ENCODE results near the gene INKA2.

DNA sequence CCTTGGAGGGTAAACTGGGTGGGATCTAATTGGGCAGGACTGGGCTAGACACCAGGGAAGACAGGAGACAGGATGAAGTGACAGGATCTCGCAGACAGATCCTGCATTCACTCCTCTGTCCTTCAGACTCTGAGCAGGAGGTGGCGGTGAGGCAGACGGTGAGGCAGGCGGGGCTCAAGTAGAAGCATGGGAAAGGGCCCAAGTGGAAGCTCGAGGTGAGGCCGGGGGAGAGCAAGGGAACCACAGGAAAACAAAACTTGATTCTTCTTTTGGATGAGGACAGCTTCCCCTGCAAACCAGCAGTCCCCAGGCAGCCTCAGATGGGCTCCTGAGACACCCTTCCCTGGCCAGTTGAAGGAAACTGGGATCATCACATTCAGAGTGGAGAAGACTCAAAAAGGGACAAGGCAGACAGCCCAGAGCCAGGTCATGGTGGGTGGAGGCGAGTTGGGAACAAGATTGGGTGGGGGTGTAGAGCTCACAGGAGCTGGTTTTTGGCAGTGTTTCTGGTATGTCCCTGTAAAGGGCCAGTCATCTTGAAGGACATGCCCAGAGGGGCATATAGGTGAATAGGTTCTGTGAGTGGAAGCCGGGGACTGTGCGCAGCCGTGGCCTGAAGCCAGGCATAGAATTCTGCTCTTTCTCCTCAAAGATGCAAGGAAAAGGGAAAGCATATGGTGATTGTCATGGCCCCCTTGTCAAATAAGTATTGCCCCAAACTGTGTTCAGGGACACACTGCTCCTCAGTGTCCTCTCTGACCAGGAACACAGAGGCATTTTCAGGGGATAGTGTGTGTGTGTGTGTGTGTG is 18.0 kb downstream of the INKA2 start:
- TF ChIP-seq, protein P1, sequence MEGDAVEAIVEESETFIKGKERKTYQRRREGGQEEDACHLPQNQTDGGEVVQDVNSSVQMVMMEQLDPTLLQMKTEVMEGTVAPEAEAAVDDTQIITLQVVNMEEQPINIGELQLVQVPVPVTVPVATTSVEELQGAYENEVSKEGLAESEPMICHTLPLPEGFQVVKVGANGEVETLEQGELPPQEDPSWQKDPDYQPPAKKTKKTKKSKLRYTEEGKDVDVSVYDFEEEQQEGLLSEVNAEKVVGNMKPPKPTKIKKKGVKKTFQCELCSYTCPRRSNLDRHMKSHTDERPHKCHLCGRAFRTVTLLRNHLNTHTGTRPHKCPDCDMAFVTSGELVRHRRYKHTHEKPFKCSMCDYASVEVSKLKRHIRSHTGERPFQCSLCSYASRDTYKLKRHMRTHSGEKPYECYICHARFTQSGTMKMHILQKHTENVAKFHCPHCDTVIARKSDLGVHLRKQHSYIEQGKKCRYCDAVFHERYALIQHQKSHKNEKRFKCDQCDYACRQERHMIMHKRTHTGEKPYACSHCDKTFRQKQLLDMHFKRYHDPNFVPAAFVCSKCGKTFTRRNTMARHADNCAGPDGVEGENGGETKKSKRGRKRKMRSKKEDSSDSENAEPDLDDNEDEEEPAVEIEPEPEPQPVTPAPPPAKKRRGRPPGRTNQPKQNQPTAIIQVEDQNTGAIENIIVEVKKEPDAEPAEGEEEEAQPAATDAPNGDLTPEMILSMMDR (IDR thresholded peaks at IDR 0.05; ENCODE audit: low read length) = no peak
- no peak for TF ChIP-seq EZH2 (optimal IDR thresholded peaks at IDR 0.05; ENCODE audit: low read depth, low read length)

All from MM.1S (cell line).